Cardiac septum (tissue), 1 donor: ENCODE results near the gene IARS2. TPM values are rescaled to one million over a fixed set of nuclear protein-coding genes. Genes with fewer than 3 reads are reported as not detected.

Experiments used
- microRNA-seq: library from miRNA; unstranded; fragments of <30 nt; microRNA quantifications from one replicate; pipeline ENCODE4 v1.2.0, GENCODE V29; 2020
- total RNA-seq: library from RNA; stranded (reverse); fragmentation: NEBNext Ultra II Directional; extraction: Animal tissue kit (Norgen Biotek cat#: 25700); gene quantifications from one replicate; pipeline ENCODE4 v1.2.1, GENCODE V29; 2021
- donor health status: DM: no; HTN: no; CAD: no.

Gene IARS2
- total RNA-seq, 1 donor from 2014 or later: 76.4 TPM

Small RNA genes lying within 50 kb of the gene (microRNA-seq; reads per million reads assigned to microRNA genes)
- 2.7 reads per million for gene MIR194-1
- 9.3 reads per million, percentile 21 among the genes with 10 or more reads in this experiment for gene MIR215

Other genes with a start within 250 kb of the IARS2 start
- not detected for gene SLC30A10, start 165.6 kb upstream of the IARS2 start, total RNA-seq
- gene EPRS1, start 47.6 kb upstream of the IARS2 start, total RNA-seq: 62.0 TPM
- gene BPNT1, start 4.3 kb upstream of the IARS2 start, total RNA-seq: 16.2 TPM
- 26.6 TPM for gene RAB3GAP2, start 178.3 kb downstream of the IARS2 start, total RNA-seq